ENCODE data around the gene SORCS2.

The SORCS2 gene

GRCh38 chr4:7192252-7193029 lies at the start of gene SORCS2:
Gene SORCS2, plus strand, starts transcription at chr4:7192538.
- DNase-seq: peak; percentile 23 to 44

DNA sequence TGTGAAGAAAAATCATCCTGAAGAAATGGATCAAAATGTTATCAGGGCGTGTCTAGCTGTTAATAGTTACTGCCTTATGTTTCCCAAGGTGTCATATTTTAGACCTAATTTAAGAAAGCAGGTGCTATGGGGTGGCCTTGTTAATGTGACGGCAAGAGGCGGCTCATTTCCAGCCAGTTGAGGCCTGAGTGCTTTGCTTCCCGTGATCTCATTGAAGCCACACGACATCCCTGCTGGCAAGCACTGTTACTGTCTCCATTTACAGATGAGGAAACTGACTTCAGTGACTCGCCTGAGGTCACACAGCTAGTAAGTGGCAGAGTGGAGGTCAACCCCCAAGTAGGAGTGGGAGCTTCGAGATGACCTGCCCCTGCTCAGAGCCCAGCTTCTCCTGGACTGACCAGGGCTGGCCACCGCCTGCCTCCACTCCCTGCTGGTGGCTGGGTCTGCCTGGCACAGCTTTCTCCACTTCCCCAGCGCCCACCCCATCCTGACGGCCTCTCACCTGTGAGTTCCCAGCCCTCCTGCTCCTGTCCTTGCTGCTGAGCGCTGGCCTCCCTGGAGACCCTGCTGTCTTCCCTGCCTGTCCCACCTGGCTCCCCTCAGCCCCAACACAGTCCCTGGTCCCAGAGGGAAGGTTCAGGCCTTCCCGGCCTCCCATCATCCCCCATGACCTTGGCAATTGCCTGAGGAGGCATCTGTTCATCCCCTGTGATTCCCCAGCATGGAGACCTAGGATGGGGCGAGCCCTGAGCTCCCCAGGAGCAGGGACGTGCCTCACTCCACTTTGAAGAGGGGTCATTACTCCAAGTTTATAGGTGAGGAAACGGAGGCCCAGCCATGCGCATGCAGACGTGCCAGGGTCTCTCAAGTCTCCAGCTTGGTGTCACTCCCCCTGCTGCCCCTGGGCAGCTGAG lies 47.7 kb upstream of the SORCS2 start:
- no peak for DNase-seq

GRCh38 chr4:7145291-7145934 lies 46.9 kb upstream of the SORCS2 start:
- no peak for DNase-seq

DNA sequence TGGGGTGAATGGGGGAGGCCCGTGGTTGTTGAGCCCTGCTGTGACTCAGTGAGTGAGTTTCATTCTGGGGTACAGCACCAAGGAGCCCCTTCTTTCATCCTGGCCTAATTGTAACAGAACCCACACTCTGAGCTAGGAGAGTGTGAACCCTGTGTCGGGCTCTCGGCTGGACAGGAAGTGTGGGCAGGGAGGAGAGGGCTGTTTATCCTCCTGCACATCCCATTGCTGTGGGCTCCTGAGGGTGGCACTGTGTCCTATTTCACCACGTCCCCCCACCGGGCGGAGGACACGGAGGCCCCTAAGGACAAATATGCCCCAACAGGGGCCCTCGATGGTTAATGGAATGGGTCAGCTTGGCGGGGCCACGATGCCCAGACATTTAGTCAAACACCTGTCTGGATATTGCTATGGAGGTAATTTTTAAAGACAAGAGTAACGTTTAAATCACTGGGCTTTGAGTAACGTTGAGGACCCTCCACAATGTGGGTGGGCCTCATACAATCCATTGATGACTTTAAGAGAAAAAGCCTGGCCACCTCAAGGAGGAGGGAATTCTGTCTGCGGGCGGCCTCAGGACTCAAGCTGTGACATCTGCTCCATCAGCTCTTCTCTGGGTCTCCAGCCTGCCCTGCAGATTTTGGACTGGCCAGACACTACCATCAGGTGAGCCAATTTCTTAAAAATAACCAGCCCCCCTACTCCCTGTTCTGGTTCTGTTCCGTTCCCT lies 46.1 kb upstream of the SORCS2 start:
- DNase-seq: no peak

- DNase-seq: no peak
Observed at GRCh38 chr4:7146786-7147115, 45.6 kb upstream of the SORCS2 start.

GRCh38 chr4:7147261-7147660 lies 45.1 kb upstream of the SORCS2 start:
- no peak for DNase-seq

DNA sequence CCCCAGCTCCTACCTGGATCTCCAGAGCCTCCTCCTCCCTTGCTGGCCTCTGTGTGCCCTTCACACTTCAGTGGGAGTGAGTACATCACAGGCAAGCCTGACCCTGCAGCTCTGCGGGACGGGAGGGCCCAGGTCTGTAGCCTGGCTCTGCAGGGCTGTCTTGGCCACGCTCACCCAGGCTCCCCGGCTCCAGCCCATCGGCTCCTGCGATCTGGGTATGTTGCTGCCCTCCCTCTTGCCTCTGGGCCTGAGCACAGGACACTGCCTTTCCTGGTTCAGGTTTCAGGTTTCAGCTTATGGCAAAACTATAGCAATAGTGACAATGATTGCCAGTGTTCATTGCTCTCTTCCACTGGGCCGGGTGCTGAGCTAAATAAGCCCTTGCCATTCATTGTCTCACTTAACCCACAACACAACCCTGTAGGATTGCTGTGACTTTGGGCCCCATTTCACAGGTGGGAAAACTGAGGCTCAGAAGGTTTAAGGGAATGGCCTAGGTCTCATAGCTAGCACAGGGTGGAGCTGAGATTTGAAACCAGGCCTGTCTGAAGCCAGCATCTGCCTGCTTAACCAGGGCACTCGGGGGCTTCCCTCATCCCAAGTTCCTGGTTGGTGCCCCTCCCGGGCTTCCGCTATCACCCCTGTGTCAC lies 44.6 kb upstream of the SORCS2 start:
- no peak for DNase-seq

DNA sequence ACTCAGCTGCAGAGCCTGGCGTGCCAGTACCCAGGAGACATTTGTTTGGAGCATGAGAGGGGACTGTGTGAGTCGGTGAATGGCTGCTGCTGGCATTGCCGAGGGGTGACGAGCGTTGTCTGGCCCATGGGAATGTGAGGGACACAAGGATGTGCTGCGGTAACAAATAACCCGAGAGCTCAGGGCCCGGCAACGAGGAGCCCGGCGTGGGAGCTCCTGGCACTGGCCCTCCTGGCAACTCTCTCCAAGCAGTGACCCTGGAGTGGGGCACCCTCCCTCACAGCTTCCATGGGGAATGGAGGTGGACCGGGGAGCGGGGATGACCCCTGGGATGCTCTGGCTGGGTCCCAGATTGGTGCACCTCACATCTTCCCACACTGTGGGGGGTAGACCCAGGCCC lies 44.0 kb upstream of the SORCS2 start:
- DNase-seq: no peak

DNA sequence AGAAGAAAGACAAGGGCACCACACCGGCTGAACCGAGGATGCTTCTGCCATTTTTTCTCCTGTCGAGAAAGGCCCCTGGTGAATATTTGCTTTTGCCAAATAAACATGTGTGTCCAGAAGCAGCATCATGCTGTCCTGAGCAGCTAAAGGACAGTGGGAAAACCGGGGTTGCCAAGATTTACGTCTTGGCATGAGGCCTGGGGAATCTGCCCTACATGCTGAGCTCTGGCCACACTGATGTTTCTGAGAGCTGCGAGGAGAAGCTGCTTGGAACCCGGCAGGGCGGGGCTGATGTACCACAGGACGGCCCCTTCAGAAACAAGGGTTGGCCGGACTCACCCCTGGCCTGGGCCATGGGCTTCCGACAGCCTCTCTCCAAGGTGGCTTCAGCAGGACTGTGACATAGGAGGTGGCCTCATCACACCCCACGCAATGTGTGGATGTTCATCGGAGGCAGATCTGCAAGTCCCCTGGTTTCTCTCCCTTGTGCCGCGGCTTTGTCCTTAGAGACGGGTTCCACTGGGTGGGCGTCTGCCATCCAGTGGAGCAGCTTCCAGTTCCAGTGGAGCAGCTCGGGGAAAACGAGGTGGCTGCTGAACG lies 42.2 kb upstream of the SORCS2 start:
- no peak for DNase-seq

- no peak for DNase-seq
Observed at GRCh38 chr4:7151668-7152227, 40.6 kb upstream of the SORCS2 start.

DNA sequence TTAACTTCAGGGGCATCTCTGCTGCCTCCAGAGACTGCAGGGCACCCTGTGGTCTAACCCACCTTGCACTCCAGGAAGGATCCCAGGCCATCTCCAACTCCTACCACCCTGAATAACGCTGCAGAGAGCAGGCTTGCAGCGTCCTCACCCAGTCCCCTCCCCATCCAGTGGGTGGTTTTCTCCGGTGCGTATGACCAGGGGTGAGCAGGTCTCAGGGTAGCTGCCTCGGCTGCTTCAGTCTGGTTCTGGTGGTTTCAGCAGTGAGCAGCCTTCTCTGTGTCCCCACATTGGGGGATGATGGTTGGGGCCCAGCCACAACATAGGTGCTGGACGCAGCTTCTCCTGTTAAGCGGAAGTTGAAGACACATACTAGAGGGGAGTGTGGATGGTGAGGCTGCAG lies 38.6 kb upstream of the SORCS2 start:
- DNase-seq: no peak

DNA sequence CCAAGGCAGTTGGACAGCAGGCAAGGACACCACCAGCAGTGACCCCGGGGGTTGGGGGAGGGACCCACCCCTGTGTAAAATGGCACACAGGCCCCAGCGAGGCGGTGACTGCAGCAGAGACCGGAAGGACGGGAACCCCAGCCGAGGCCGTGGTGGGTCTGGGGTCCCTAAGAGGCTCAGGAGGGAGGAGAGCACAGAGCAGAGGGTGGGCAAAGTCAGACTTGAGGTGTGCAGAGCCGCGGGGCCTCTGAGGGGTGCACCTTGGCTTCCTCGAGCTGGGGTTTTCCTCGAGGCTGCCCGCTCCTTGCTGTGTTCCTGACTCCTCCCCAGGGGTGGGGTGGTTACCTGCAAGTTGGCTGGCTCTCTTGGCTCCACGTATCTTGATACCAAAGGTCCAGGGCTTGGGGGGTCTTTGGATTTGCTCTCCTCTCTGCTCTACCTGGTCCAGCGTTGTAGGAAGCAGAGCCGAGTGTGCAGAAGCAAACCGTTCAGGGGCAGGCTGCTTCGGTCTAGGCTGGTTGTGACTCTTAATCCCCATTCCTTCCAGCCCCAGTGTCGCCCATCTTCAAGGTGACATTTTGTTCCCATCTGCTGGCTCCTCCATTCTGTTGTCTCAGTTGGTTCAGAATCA lies 37.9 kb upstream of the SORCS2 start:
- no peak for DNase-seq

DNA sequence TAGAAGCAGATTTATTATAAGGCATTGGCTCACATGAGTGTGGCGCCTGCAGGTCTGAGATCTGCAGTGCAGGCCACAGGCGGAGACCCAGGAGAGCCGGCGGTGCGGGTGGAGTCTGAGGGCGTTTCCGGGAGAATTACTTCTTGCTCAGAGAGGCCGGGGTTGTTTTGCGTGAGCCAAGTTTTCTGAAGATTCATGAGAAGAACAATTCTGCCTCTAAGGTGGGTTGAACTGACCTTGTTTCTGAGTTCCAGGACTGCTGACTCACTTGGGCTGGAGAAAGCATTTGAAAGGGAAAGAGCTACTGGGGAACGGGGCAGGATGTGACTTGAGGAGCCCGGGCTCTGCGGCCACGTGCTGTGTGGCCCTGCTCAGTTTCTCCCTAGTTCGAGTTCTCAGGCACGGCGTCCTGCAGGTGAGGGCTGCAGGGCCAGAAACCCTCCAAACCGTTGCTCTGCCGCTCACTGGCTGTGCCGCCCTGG lies 36.7 kb upstream of the SORCS2 start:
- no peak for DNase-seq

DNA sequence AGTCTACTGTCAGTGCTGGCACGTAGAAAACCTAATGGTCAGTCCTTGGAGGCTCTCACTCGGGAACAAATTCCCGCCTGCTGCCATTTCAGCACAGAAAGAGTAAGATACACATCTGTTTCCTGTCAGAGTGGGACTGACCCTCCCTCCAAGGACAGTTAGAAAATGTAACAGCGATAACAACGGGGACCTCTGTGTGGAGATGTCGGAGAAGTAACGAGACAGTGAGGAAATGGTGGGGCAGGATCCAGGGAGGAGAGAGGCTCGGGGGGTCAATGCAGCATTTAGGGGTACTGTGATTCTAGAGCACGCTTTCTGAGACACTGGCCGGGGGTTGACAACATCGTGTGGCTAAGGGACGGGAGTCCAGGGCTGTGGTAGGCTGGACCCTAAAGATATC lies 36.0 kb upstream of the SORCS2 start:
- no peak for DNase-seq

- DNase-seq: no peak
Observed at GRCh38 chr4:7156761-7157488, 35.4 kb upstream of the SORCS2 start.

DNA sequence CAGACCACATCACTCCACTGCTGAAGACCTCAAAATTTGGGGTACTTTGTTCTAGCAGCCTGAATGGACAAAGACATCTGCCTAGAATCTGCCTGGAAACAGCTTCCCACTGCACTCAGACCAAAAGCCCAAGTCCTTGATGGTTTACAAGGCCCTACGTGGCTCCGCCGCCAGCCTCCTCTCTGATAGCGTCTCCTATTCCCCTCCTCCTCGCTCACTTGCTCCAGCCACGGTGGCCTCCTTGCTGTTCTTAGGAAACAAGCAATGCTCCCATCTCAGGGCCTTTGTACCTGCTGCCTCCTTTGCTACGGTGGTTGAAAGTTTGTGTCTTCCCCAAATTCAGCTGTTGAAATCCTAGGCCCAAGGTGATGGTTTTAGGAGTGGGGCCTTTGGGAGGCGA lies 34.7 kb upstream of the SORCS2 start:
- no peak for DNase-seq

- no peak for DNase-seq
Observed at GRCh38 chr4:7158081-7158750, 34.1 kb upstream of the SORCS2 start.

DNA sequence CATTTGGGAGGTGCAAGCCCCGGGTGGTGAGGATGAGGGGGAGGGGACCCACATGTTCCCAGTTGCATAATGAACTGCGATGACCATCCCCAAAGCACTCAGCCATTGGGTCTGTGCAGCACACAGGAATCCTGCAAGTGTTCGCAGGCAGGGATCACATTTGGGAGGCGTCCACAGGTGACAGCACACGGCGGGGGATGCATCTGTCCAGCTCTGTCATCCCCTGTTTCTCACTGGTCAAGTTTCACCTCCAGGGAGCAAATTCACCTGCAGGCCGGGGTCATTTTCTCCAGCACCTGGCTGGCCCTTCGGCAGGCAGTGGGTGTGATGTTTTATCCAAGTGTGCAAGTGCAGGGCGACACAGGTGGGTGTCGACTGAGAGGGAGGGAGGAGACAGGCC lies 33.3 kb upstream of the SORCS2 start:
- DNase-seq: no peak

- DNase-seq: no peak
Observed at GRCh38 chr4:7159923-7160322, 32.4 kb upstream of the SORCS2 start.

- DNase-seq: no peak
Observed at GRCh38 chr4:7160439-7160838, 31.9 kb upstream of the SORCS2 start.
